ENCODE measurements around the gene TRPC1.

DNA sequence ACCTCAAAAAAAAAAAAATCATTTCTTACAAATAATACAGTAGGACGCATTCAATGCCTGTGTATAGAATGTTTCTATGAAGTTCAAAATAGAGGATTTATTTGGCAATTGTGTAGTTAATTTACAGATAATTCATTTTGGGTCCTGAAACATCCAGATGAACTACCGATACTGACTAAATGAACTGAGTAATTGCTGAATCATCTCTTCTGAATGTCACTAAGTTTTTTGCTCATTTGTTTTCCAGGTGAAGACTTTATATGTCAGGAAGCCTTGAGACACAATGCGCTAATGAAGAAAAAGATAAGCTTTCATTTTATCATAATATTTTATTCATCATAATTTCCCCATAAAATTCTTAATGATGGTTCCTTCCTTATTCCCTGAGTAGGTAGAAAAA lies 125.3 kb downstream of the TRPC1 start:
- no peak for TF ChIP-seq POLR2AphosphoS5 (IDR thresholded peaks at IDR 0.05; ENCODE audit: low read depth, low read length)
- TF ChIP-seq TAF1 (IDR thresholded peaks at IDR 0.05; ENCODE audit: borderline replicate concordance, insufficient read depth, low read length): no peak
- no peak for TF ChIP-seq REST (IDR thresholded peaks at IDR 0.05; ENCODE audit: insufficient read depth in 1 of 2, low read depth in 2 of 2, low read length in 2 of 2)
- no peak for TF ChIP-seq SIN3A (IDR thresholded peaks at IDR 0.05; ENCODE audit: borderline replicate concordance, insufficient read depth, low read length)

All from PFSK-1 (cell line).